Neural cell (in vitro differentiated cells): Measurements from ENCODE around the gene CSF2RB. TPM values are rescaled to one million over a fixed set of nuclear protein-coding genes. Genes with fewer than 3 reads are reported as not detected.

Experiments
- H2AFZ ChIP-seq: fragments of 200-600, 300-800 bp; sonication (generic), shearing (Covaris generic); 2 replicates; pipeline ENCODE4 v1.6.0; 2014; ENCODE audit warnings: low read depth, mild to moderate bottlenecking, antibody characterized with exemption, low read length, moderate library complexity
- H3F3A ChIP-seq: fragments of 200-600 bp; shearing (Covaris generic); 2 replicates; pipeline ENCODE4 v1.6.1; 2016; ENCODE audit warnings: mild to moderate bottlenecking, moderate library complexity, mixed read lengths, antibody characterized with exemption, low read length; ENCODE audit not compliant: insufficient read depth, poor library complexity, severe bottlenecking
- H3K27ac ChIP-seq: fragments of 200-600, 300-800 bp; sonication (generic), shearing (Covaris generic); 2 replicates; pipeline ENCODE4 v1.5.1; 2014; ENCODE audit warnings: mild to moderate bottlenecking, low read length, moderate library complexity
- H3K27me3 ChIP-seq: fragments of 300-800, 200-600 bp; sonication (generic), shearing (Covaris generic); 2 replicates; pipeline ENCODE4 v1.6.0; 2014; ENCODE audit warnings: mild to moderate bottlenecking, low read depth, low read length, moderate library complexity; ENCODE audit not compliant: insufficient read depth
- H3K36me3 ChIP-seq: fragments of 300-800, 200-600 bp; sonication (generic), shearing (Covaris generic); 2 replicates; pipeline ENCODE4 v1.5.1; 2014; ENCODE audit warnings: mild to moderate bottlenecking, antibody characterized with exemption, low read length, moderate library complexity; ENCODE audit not compliant: insufficient read depth
- H3K4me2 ChIP-seq: fragments of 300-800, 200-600 bp; sonication (generic), shearing (Covaris generic); 2 replicates; pipeline ENCODE4 v1.6.0; 2014; ENCODE audit warnings: mild to moderate bottlenecking, low read length
- H3K4me3 ChIP-seq: fragments of 300-800, 200-600 bp; sonication (generic), shearing (Covaris generic); 2 replicates; pipeline ENCODE4 v1.5.1; 2014; ENCODE audit warnings: mild to moderate bottlenecking, low read length, moderate library complexity
- H3K79me2 ChIP-seq: fragments of 200-600 bp; shearing (Covaris generic); replicated peaks from 2 replicates; pipeline ENCODE4 v1.6.0; 2014; ENCODE audit warnings: mild to moderate bottlenecking, low read length, moderate library complexity; ENCODE audit not compliant: insufficient read depth
- H3K9ac ChIP-seq: fragments of 300-800, 200-600 bp; sonication (generic), shearing (Covaris generic); 2 replicates; pipeline ENCODE4 v1.6.1; 2016; ENCODE audit warnings: mild to moderate bottlenecking, low read length, mixed read lengths
- H3K9me2 ChIP-seq: fragments of 200-600 bp; shearing (Covaris generic); 2 replicates; pipeline ENCODE4 v1.6.1; 2016; ENCODE audit warnings: mild to moderate bottlenecking, low read length, mixed read lengths; ENCODE audit not compliant: insufficient read depth
- H3K9me3 ChIP-seq: fragments of 200-600, 300-800 bp; sonication (generic), shearing (Covaris generic); 2 replicates; pipeline ENCODE4 v1.6.1; 2016; ENCODE audit warnings: mild to moderate bottlenecking, mixed run types, low read length, moderate library complexity, mixed read lengths
- H4K20me1 ChIP-seq: fragments of 200-600 bp; shearing (Covaris generic); 2 replicates; pipeline ENCODE4 v1.6.1; 2016; ENCODE audit warnings: mild to moderate bottlenecking, mixed run types; ENCODE audit not compliant: insufficient read depth
- EP300 ChIP-seq: fragments of 450-650 bp; conservative IDR thresholded peaks from 2 replicates; pipeline ENCODE4 v1.6.1; 2014; ENCODE audit warnings: antibody characterized with exemption, mild to moderate bottlenecking, moderate library complexity; ENCODE audit not compliant: poor library complexity, severe bottlenecking
- EZH2 ChIP-seq: fragments of 200-600, 300-800 bp; shearing (Covaris generic), sonication (generic); IDR thresholded peaks from 2 replicates; pipeline ENCODE4 v1.6.1; 2014; ENCODE audit warnings: antibody characterized with exemption, low read length, borderline replicate concordance, mild to moderate bottlenecking; ENCODE audit not compliant: insufficient read depth, poor library complexity, severe bottlenecking
- MXI1 ChIP-seq: fragments of 450-650 bp; conservative IDR thresholded peaks from 2 replicates; pipeline ENCODE4 v1.6.1; 2014; ENCODE audit warnings: antibody characterized with exemption, mild to moderate bottlenecking; ENCODE audit not compliant: poor library complexity, severe bottlenecking
- POLR2AphosphoS5 ChIP-seq: IDR thresholded peaks from 2 replicates; pipeline ENCODE4 v1.6.1; 2012
- RAD21 ChIP-seq: fragments of 450-650 bp; conservative IDR thresholded peaks from 2 replicates; pipeline ENCODE4 v1.6.1; 2014; ENCODE audit warnings: antibody characterized with exemption, mild to moderate bottlenecking, moderate library complexity
- REST ChIP-seq: IDR thresholded peaks from 2 replicates; pipeline ENCODE4 v1.6.1; 2012; ENCODE audit warnings: borderline replicate concordance
- SMC3 ChIP-seq: fragments of 450-650 bp; conservative IDR thresholded peaks from 2 replicates; pipeline ENCODE4 v1.6.1; 2014; ENCODE audit warnings: antibody characterized with exemption, mild to moderate bottlenecking, moderate library complexity; ENCODE audit not compliant: poor library complexity
- TAF1 ChIP-seq: IDR thresholded peaks from 2 replicates; pipeline ENCODE4 v1.6.1; 2012; ENCODE audit warnings: low read depth
- polyA plus RNA-seq: library from polyadenylated mRNA; depleted of rRNA; stranded (reverse); fragments of >200 nt; gene quantifications from 2 replicates; pipeline ENCODE4 v1.2.3, GENCODE V29; 2014
- TF ChIP-seq, protein P1 (sequence below): fragments of 450-650 bp; IDR thresholded peaks from 2 replicates; pipeline ENCODE4 v1.5.1; 2014; ENCODE audit warnings: antibody characterized with exemption, mild to moderate bottlenecking, moderate library complexity; ENCODE audit not compliant: poor library complexity, severe bottlenecking

CSF2RB gene
- polyA plus RNA-seq, 1 donor from 2014 or later = not detected

DNA sequence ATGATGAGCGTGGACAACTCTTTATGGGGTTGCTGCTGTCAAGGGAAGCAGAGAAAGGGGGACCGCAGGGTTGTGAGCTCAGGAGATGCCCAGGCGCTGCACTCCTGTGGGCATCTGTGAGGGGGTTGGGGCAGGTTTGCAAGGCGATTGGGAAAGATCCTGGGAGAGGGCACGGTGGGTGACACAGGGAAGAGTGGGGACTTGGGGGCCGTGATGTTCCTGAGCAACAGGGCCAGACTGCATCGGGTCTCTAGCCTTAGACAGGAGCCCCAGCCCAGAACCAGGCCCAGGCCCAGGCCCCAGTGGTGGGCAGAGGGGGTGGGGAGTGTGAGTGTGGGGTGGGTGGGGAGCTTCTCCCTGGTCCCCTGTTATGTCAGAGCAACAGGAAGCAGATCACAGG is 38.3 kb downstream of the CSF2RB start:
- Histone ChIP-seq H4K20me1 (no peaks in the 10 kb centered on the region), H3K27me3 (no peaks in the 10 kb centered on the region), H3F3A (no peaks in the 10 kb centered on the region), H2AFZ (no peak overlapping the region), H3K4me3 (no peak overlapping the region), H3K79me2 (no peaks in the 10 kb centered on the region), H3K36me3 (no peaks in the 10 kb centered on the region), H3K9me2 (no peaks in the 10 kb centered on the region), H3K9me3 (no peaks in the 10 kb centered on the region), H3K9ac (no peak overlapping the region), H3K27ac (no peak overlapping the region), H3K4me2 (no peak overlapping the region)
- no peak for TF ChIP-seq POLR2AphosphoS5
- TF ChIP-seq MXI1 = no peak
- TF ChIP-seq, protein P1, sequence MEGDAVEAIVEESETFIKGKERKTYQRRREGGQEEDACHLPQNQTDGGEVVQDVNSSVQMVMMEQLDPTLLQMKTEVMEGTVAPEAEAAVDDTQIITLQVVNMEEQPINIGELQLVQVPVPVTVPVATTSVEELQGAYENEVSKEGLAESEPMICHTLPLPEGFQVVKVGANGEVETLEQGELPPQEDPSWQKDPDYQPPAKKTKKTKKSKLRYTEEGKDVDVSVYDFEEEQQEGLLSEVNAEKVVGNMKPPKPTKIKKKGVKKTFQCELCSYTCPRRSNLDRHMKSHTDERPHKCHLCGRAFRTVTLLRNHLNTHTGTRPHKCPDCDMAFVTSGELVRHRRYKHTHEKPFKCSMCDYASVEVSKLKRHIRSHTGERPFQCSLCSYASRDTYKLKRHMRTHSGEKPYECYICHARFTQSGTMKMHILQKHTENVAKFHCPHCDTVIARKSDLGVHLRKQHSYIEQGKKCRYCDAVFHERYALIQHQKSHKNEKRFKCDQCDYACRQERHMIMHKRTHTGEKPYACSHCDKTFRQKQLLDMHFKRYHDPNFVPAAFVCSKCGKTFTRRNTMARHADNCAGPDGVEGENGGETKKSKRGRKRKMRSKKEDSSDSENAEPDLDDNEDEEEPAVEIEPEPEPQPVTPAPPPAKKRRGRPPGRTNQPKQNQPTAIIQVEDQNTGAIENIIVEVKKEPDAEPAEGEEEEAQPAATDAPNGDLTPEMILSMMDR = no peak
- TF ChIP-seq TAF1 = no peak
- TF ChIP-seq RAD21 = no peak
- no peak for TF ChIP-seq EP300
- TF ChIP-seq EZH2 = no peak
- no peak for TF ChIP-seq REST

DNA sequence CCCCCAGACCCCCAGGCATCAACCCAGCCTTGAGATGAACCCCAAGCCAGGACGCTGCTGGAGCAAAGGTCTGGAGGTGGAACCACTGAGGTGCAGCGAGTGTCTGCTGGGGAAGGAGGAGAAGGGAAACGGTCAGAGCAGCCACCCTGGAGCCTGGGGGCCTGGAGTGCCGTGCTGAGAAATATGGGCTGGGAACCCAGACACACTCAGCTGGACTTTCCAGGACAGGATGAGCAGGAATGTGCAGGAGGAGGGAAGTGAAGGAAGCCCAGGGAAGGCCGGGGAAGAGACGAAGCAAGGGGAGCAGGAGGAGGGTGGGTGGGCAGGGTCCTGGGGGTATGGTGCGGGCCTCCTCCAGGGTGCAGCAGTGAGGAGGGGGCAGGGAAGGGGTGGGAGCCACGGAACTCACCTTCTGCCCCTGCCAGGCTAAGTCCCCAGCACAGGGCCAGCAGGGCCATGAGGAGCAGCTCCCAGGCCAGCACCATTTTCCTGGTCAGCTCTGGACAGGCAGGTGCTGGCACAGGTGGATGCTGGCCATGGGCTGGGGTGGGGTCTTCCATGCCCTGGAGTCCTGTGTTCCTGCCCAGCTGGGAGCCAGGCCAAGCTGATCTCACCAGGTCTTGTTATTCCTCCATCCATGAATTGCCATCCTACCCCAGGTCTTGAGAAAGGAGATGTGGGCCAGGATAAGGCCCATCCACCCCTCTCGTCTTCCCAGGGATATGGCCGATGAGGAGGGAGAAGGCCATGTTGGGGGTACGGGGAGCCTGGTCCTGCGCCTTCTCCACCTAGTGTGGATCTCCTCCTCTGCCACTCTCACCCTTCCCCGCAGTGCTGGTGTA is 40.0 kb downstream of the CSF2RB start:
- no peaks in the 10 kb centered on the region for H3K36me3 ChIP-seq
- H3K9me3 ChIP-seq = no peaks in the 10 kb centered on the region
- no peaks in the 10 kb centered on the region for H4K20me1 ChIP-seq
- H3K27ac ChIP-seq = no peak overlapping the region
- H3K9ac ChIP-seq = no peak overlapping the region
- no peaks in the 10 kb centered on the region for H3K9me2 ChIP-seq
- TF ChIP-seq EZH2 (no peak), TAF1 (no peak), MXI1 (no peak), RAD21 (no peak), REST (no peak), POLR2AphosphoS5 (no peak), SMC3 (no peak), EP300 (no peak)
- TF ChIP-seq, protein P1 = no peak
- H3K4me2 ChIP-seq = no peak overlapping the region
- H3K79me2 ChIP-seq = no peaks in the 10 kb centered on the region
- no peaks in the 10 kb centered on the region for H3F3A ChIP-seq
- H3K4me3 ChIP-seq = no peak overlapping the region
- H2AFZ ChIP-seq = no peak overlapping the region
- no peaks in the 10 kb centered on the region for H3K27me3 ChIP-seq
